Activated CD8-positive, alpha-beta memory T cell treated with anti-CD3 and anti-CD28 coated beads, Interleukin-2, amount 50 U/mL, for 4 hours (primary cell): ENCODE measurements around the gene CNDP2.

Experiments
- DNase-seq: peaks from one replicate; pipeline ENCODE4 v3.0.0-alpha.2; 2020

The CNDP2 gene

GRCh38 chr18:74501386-74501785 lies 5.2 kb downstream of the CNDP2 start:
- no peak for DNase-seq

DNA sequence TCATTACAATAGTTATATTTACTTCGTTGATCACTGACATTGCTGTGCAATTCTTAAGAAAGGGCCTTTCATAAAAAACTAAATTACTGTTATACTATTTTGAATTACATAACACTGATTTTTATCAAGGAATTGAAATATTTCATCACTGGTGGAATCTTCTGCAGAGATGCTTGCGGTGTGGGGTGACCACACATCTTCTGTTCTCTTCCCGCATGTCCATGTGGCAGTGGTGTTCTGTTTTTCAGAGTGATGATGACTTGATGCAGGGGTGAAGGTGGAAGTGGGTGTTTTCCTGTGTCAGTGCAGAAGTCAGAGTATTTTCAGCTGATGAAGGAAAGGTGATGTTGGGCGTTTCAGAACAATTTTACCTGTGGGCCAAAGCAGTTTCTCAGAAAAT lies 7.0 kb downstream of the CNDP2 start:
- no peak for DNase-seq

GRCh38 chr18:74505776-74506175 lies 9.6 kb downstream of the CNDP2 start:
- DNase-seq: no peak

- DNase-seq: no peak
These were observed 10.4 kb downstream of the CNDP2 start for GRCh38 chr18:74506448-74507084.

- no peak for DNase-seq
These were observed 11.1 kb downstream of the CNDP2 start for GRCh38 chr18:74507097-74507881.

- no peak for DNase-seq
These were observed 11.8 kb downstream of the CNDP2 start for GRCh38 chr18:74507927-74508326.

GRCh38 chr18:74508366-74508765 lies 12.2 kb downstream of the CNDP2 start:
- DNase-seq: no peak

GRCh38 chr18:74508821-74509225 lies 12.7 kb downstream of the CNDP2 start:
- DNase-seq: no peak

DNA sequence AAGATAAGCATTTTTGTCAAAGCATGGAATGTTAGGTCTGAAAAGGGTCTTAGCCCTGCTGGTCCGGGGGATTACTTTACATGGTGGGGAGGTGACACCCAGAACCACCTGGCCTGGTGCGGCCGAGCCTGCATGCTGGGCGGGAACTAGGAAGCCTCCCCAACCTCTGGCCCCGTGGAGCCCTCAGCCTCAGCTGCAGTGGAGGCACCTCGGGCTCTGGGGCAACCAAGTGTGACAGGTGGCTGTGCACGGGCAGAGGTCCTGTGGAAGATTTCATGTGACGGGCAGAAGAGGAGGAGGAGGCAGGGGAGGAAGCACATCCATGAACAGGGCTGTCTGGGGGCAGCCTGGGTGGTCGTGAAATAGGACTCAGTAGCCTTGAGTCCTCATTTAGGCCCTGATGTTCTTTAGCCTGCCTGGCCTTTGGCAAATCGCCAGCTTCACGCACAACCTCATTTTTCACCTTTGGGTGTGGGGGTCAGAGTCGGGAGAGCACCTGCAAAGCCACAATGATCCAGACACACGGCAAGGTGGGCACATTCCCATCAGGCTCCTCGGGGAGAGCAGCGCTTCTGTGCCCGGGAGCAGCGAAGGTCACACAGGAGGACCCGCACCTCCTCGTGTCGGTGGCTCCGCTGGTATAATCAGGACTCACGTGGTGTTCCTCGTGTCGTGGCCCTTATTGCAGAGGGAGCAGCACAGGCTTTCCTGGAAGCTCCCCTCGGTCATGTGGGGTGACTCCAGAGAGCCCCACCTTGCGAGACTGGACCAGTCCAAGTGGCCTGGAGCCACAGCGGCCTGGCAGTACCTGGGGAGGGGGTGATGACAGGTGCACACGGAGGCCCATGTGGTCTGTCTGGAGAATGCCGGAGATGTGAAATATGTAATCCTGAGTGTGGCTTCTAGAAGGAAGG lies 13.9 kb downstream of the CNDP2 start:
- DNase-seq: no peak

GRCh38 chr18:74510770-74511095 lies 14.6 kb downstream of the CNDP2 start:
- no peak for DNase-seq

DNA sequence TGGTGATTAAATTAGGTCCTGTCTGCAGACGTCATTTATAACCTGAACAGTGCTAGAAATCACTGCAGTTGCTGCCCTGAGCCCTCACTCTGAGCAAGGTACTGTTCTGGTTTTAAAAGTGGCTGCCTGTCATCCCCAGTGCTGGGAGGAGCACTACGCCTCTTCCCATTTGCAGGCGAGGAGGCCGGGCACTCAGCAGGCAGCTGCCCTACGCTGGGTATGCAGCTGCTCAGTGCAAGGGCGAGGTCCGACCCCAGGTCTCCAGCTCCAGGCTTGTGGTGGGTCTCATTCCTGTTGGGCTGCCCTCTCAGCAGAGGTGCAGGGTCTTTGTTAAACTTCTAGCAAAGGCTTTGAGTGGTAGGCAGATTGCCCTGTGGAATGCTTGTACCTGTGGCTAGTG lies 15.7 kb downstream of the CNDP2 start:
- DNase-seq: no peak

GRCh38 chr18:74512321-74513053 lies 16.3 kb downstream of the CNDP2 start:
- no peak for DNase-seq

- DNase-seq: no peak
These were observed 17.2 kb downstream of the CNDP2 start for GRCh38 chr18:74513149-74513882.

- DNase-seq: no peak
These were observed 17.7 kb downstream of the CNDP2 start for GRCh38 chr18:74513883-74514205.

- no peak for DNase-seq
These were observed 18.8 kb downstream of the CNDP2 start for GRCh38 chr18:74514860-74515495.

DNA sequence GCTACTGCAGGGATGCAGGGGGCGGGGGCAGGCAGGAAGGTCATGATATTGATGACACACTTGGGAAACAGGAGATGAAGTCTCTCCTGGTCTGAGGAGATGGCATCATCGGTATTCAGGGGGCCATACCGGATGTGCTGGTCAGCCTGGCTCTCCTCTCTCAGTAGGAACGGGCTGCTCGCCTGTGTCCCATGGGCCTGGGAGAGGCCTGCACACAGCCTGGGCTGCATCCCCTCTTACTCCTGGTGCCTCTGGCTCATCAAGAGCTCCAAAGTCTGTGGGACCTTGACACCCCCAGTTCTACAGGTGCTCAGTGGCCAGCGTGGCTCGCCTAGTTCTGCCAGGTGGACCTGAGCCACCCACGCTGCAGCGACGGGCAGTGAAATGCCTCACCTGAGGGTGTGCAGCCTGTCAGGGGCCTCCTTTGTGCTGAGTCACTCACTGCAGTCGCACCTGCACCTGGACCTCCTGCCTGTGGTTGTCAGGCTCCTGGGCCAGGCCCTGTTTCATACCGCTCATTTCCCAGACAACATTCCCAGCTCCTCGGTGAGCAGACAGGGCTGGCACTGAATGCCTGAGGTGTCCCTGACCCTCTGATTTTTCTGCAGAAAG lies 19.6 kb downstream of the CNDP2 start:
- no peak for DNase-seq

- no peak for DNase-seq
These were observed 20.4 kb downstream of the CNDP2 start for GRCh38 chr18:74516271-74517235.

DNA sequence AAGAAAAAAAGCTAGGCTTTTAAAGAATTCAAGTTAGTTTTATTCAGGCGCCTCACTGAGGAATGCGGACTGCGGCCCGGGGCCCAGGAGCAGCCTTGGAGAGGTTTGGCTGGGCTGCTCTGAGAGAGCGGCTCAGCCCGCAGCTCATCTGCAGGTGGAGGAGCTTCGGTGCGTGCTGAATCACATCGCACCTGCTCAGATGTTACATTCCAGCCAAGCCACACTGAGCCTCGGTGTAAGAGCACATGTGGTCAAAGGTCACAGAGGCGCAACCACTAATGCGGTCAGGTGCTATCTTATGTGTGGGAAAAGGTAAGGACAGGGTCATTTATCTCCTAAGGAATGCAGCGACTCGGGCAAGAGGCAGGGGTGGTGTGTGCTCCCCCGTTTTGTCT lies 21.1 kb downstream of the CNDP2 start:
- no peak for DNase-seq

DNA sequence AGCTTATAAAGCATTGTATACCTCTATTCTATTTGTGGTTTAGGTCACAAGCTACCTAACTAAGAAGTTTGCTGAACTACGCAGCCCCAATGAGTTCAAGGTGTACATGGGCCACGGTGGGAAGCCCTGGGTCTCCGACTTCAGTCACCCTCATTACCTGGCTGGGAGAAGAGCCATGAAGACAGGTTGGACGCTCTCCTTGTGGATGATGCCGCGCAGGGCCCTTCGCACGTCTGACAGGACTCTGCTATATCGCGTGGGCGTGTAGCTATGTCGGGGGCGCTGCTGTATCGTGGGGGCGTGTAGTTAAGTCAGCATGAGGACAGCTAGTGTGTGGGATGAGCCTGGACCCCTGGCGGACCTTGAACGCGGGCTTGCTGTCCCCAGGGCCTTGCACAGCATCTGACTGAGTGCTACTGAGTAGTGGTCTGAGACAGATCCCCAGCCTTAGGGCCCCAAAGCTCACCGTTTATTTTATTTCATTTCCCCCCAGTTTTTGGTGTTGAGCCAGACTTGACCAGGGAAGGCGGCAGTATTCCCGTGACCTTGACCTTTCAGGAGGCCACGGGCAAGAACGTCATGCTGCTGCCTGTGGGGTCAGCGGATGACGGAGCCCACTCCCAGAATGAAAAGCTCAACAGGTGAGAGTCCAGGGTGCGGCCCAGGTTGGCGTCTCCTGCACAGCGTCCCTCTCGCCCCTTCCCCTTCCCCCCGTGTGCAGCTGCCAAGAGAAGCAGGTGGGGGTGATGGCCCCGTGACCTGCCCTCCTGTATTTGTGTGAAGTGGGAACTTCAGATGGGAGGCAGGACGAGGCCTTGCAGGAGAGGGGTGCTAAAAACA lies 22.5 kb downstream of the CNDP2 start:
- no peak for DNase-seq
